IMR-90 (cell line): ENCODE measurements around the gene CAND1. TPM values are rescaled to one million over a fixed set of nuclear protein-coding genes. Genes with fewer than 3 reads are reported as not detected.

Experiments
- ATAC-seq: fragments of 200-7000 bp; cut with Tn5 transposase; 2 replicates; pipeline ENCODE4 v1.9.1; 2020; ENCODE audit warnings: low read depth, mild to moderate bottlenecking, moderate library complexity
- BruUV-seq: library from RNA; stranded (reverse); fragments of 400-500 nt; replicated peaks from 2 replicates; lab custom pipeline; 2021; lab: Mats Ljungman, UMichigan
- CTCF ChIA-PET: fragments of 300-600 bp; formaldehyde crosslinking; extraction: SDS; loops from one replicate; lab custom pipeline; 2021; ENCODE audit warnings: antibody characterized with exemption; lab: Yijun Ruan, JAX
- POLR2A ChIA-PET: fragments of 300-600 bp; sonication (Branson Sonifier 250); formaldehyde crosslinking; loops from one replicate; lab custom pipeline; 2022; ENCODE audit warnings: antibody characterized with exemption; ENCODE audit not compliant: unreplicated experiment; lab: Charles Lee
- DNase-seq: peaks from one replicate; pipeline ENCODE4 v3.0.0; 2013
- H2AFZ ChIP-seq: replicated peaks from 2 replicates; pipeline ENCODE3; 2013; ENCODE audit warnings: low read length, mild to moderate bottlenecking; ENCODE audit not compliant: poor library complexity
- H2AK5ac ChIP-seq: 2 replicates; pipeline ENCODE4 v1.6.1; 2013; ENCODE audit warnings: low read depth, low read length, inconsistent platforms
- H2AK9ac ChIP-seq: replicated peaks from 2 replicates; pipeline ENCODE3; 2013; ENCODE audit warnings: mild to moderate bottlenecking, low read depth, low read length, moderate library complexity; ENCODE audit not compliant: poor library complexity
- H2BK120ac ChIP-seq: 2 replicates; pipeline ENCODE4 v1.6.1; 2013; ENCODE audit warnings: low read depth, low read length, inconsistent platforms
- H2BK15ac ChIP-seq: 3 replicates; pipeline ENCODE4 v1.6.1; 2013; ENCODE audit warnings: low read depth, low read length, inconsistent platforms
- H2BK20ac ChIP-seq: 2 replicates; pipeline ENCODE4 v1.6.1; 2013; ENCODE audit warnings: low read depth, mild to moderate bottlenecking, inconsistent platforms, low read length, moderate library complexity
- H2BK5ac ChIP-seq: 2 replicates; pipeline ENCODE4 v1.6.1; 2013; ENCODE audit warnings: mild to moderate bottlenecking, low read depth, low read length, inconsistent platforms; ENCODE audit not compliant: poor library complexity, severe bottlenecking
- H3K14ac ChIP-seq: replicated peaks from 2 replicates; pipeline ENCODE4 v1.6.1; 2013; ENCODE audit warnings: low read depth, low read length, inconsistent platforms
- H3K18ac ChIP-seq: 2 replicates; pipeline ENCODE4 v1.6.1; 2013; ENCODE audit warnings: low read depth, low read length, control low read depth
- H3K23ac ChIP-seq: 2 replicates; pipeline ENCODE4 v1.6.1; 2013; ENCODE audit warnings: low read depth, low read length, inconsistent platforms
- H3K27ac ChIP-seq: 2 replicates; pipeline ENCODE4 v1.5.1; 2013; ENCODE audit warnings: mild to moderate bottlenecking, control low read depth, low read length; ENCODE audit not compliant: insufficient read depth
- H3K27me3 ChIP-seq: 2 replicates; pipeline ENCODE4 v1.6.1; 2013; ENCODE audit warnings: low read length; ENCODE audit not compliant: control insufficient read depth, insufficient read depth
- H3K36me3 ChIP-seq: 2 replicates; pipeline ENCODE4 v1.6.1; 2013; ENCODE audit warnings: low read length, mixed read lengths; ENCODE audit not compliant: control insufficient read depth, insufficient read depth
- H3K4ac ChIP-seq: 2 replicates; pipeline ENCODE4 v1.6.1; 2013; ENCODE audit warnings: low read depth, low read length, inconsistent platforms
- H3K4me1 ChIP-seq: 2 replicates; pipeline ENCODE4 v1.6.1; 2013; ENCODE audit warnings: low read length, mixed read lengths; ENCODE audit not compliant: control insufficient read depth, insufficient read depth
- H3K4me2 ChIP-seq: 2 replicates; pipeline ENCODE4 v1.6.1; 2013; ENCODE audit warnings: low read depth, mild to moderate bottlenecking, control low read depth, low read length, moderate library complexity
- H3K4me3 ChIP-seq: 2 replicates; pipeline ENCODE4 v1.5.1; 2013; ENCODE audit warnings: low read depth, mild to moderate bottlenecking, control low read depth, low read length, moderate library complexity; ENCODE audit not compliant: insufficient read depth
- H3K56ac ChIP-seq: 2 replicates; pipeline ENCODE4 v1.6.1; 2013; ENCODE audit warnings: low read length, inconsistent platforms; ENCODE audit not compliant: insufficient read depth; ENCODE audit errors: extremely low read depth
- H3K79me1 ChIP-seq, 2 experiments: 2 replicates each; pipeline ENCODE4 v1.6.1; 2013; ENCODE audit warnings: low read length in 2 of 2, inconsistent platforms in 1 of 2, low read depth in 1 of 2
- H3K9ac ChIP-seq: 2 replicates; pipeline ENCODE4 v1.6.1; 2013; ENCODE audit warnings: low read depth, low read length, control low read depth
- H3K9me1 ChIP-seq: 2 replicates; pipeline ENCODE4 v1.6.1; 2013; ENCODE audit warnings: low read length, inconsistent platforms; ENCODE audit not compliant: insufficient read depth
- H3K9me3 ChIP-seq: 2 replicates; pipeline ENCODE4 v1.6.1; 2013; ENCODE audit warnings: low read length; ENCODE audit not compliant: control insufficient read depth, insufficient read depth
- H4K20me1 ChIP-seq: 2 replicates; pipeline ENCODE4 v1.6.1; 2013; ENCODE audit warnings: low read length, inconsistent platforms; ENCODE audit not compliant: insufficient read depth
- H4K5ac ChIP-seq: 2 replicates; pipeline ENCODE4 v1.6.1; 2013; ENCODE audit warnings: mild to moderate bottlenecking, low read depth, low read length, control low read depth
- H4K8ac ChIP-seq, 2 experiments: 2 replicates each; pipeline ENCODE4 v1.6.1; 2013; ENCODE audit warnings: low read depth in 2 of 2, low read length in 2 of 2, control low read depth in 1 of 2, inconsistent platforms in 1 of 2
- H4K91ac ChIP-seq: 2 replicates; pipeline ENCODE4 v1.6.1; 2013; ENCODE audit warnings: low read depth, low read length, inconsistent platforms; ENCODE audit not compliant: insufficient read depth
- BHLHE40 ChIP-seq: fragments of 150-350 bp; IDR thresholded peaks from 2 replicates; pipeline ENCODE4 v1.6.1; 2016; ENCODE audit warnings: mild to moderate bottlenecking, low read depth, low read length
- CEBPB ChIP-seq: IDR thresholded peaks from 2 replicates; pipeline ENCODE4 v1.6.1; 2012; ENCODE audit warnings: low read depth, low read length, improper control_type of control experiment
- ELK1 ChIP-seq: fragments of 150-350 bp; IDR thresholded peaks from 2 replicates; pipeline ENCODE4 v1.6.1; 2016; ENCODE audit warnings: low read depth, mild to moderate bottlenecking, low read length, moderate library complexity, borderline replicate concordance
- MAZ ChIP-seq: IDR thresholded peaks from 2 replicates; pipeline ENCODE4 v1.6.1; 2012; ENCODE audit warnings: low read depth, mild to moderate bottlenecking, low read length, improper control_type of control experiment, moderate library complexity, borderline replicate concordance
- NFE2L2 ChIP-seq: fragments of 150-350 bp; IDR thresholded peaks from 2 replicates; pipeline ENCODE4 v1.6.1; 2016; ENCODE audit warnings: low read depth, mild to moderate bottlenecking, low read length
- RAD21 ChIP-seq: IDR thresholded peaks from 2 replicates; pipeline ENCODE4 v1.6.1; 2012; ENCODE audit warnings: low read length, improper control_type of control experiment
- RCOR1 ChIP-seq: IDR thresholded peaks from 2 replicates; pipeline ENCODE4 v1.6.1; 2012; ENCODE audit warnings: mild to moderate bottlenecking, low read length, improper control_type of control experiment; ENCODE audit not compliant: insufficient replicate concordance
- SMC3 ChIP-seq: fragments of 150-350 bp; IDR thresholded peaks from 2 replicates; pipeline ENCODE4 v1.6.1; 2016; ENCODE audit warnings: low read depth, mild to moderate bottlenecking, antibody characterized with exemption, low read length, moderate library complexity
- WGBS, 2 experiments: methylation state at CpG; one replicate each; pipeline versions ENCODE4 v1.1.5 to v1.1.7; 2013; ENCODE audit warnings: missing lambda C conversion rate in 2 of 2; ENCODE audit not compliant: insufficient read length in 1 of 2; ENCODE audit errors: extremely low coverage in 2 of 2; 5-methylcytosine and 5-hydroxymethylcytosine counted together
- dilution Hi-C: fragments of 300-500 bp; cut with HindIII; formaldehyde crosslinking; loops from one replicate; pipeline ENCODE4 v1.14.3; 2018; ENCODE audit warnings: low sequenced_read_pairs; ENCODE audit not compliant: unreplicated experiment
- in situ Hi-C: fragments of 300-500 bp; cut with MboI; formaldehyde crosslinking; loops from 3 replicates; pipeline ENCODE4 v1.14.3; 2019; ENCODE audit warnings: low sequenced_read_pairs, inconsistent platforms, mixed read lengths
- intact Hi-C: fragments of 100-400 bp; cut with micrococcal nuclease; formaldehyde crosslinking; loops from 2 replicates; pipeline ENCODE4 v1.10.0; 2022
- polyA plus RNA-seq, 3 experiments: library from polyadenylated mRNA; depleted of rRNA; stranded (reverse); fragments of >200 nt; gene quantifications; 2 replicates each; pipeline ENCODE4 v1.2.3, GENCODE V29; 2012; ENCODE audit warnings: low replicate concordance in 1 of 3
- total RNA-seq: library from RNA; depleted of rRNA; stranded (reverse); fragments of >200 nt; gene quantifications from 2 replicates; pipeline ENCODE4 v1.2.3, GENCODE V29; 2012
- TF ChIP-seq, protein P1 (sequence below): fragments of 150-350 bp; IDR thresholded peaks from 2 replicates; pipeline ENCODE4 v1.6.1; 2017; ENCODE audit warnings: mild to moderate bottlenecking, antibody characterized with exemption, low read length, low read depth

CAND1 gene
- total and polyA plus RNA-seq, 2 of the 4 experiments (the other 2 are of a cell fraction) = 42.6 to 91.4 TPM

DNA sequence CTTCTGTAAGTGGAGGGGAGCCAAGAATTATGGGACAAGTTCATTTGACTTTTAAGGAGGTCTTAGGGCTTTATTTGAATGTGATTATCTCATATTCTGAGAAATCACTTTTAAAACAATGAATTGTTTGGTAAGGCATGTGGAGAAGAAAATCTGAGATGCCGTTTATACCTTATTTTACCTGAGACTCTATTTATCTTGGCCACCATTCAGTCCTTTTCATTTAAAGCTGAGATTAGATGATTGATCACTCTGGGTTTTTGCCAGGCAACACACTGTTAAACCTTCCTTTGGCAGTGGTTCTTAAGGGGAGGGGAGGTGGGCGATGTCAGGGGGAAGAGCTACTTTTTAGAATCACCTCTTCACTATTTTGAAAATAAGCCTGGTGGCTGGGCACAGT is 11.4 kb downstream of the CAND1 start:
- H3K27me3 ChIP-seq = no peaks in the 10 kb centered on the region
- POLR2A ChIA-PET = no interaction called here
- H3K9me1 ChIP-seq = peaks cover 8% of the 10 kb centered on the region
- H3K9ac ChIP-seq = no peak overlapping the region
- dilution Hi-C loops (no loop called here), intact Hi-C loops (no loop called here), in situ Hi-C loops (no loop called here)
- no peak overlapping the region for H2BK20ac ChIP-seq
- DNase-seq (no peak), ATAC-seq (no peak)
- H3K9me3 ChIP-seq = no peaks in the 10 kb centered on the region
- H2BK15ac ChIP-seq = no peak overlapping the region
- H2AK9ac ChIP-seq = no peak overlapping the region
- H3K23ac ChIP-seq = no peak overlapping the region
- H4K5ac ChIP-seq = no peak overlapping the region
- CTCF ChIA-PET = no interaction called here
- no peak overlapping the region for H3K4me2 ChIP-seq
- H4K8ac ChIP-seq = no peak overlapping the region
- H3K18ac ChIP-seq = no peak overlapping the region
- no peak overlapping the region for H2BK120ac ChIP-seq
- no peak overlapping the region for H3K4ac ChIP-seq
- H3K56ac ChIP-seq = no peak overlapping the region
- no TSS peak for BruUV-seq
- H4K20me1 ChIP-seq = peaks cover 57% of the 10 kb centered on the region
- H3K4me3 ChIP-seq = no peak overlapping the region
- no peak overlapping the region for H2AFZ ChIP-seq
- no peak overlapping the region for H2BK5ac ChIP-seq
- no peak overlapping the region for H2AK5ac ChIP-seq
- TF ChIP-seq SMC3 (no peak), CEBPB (no peak), BHLHE40 (no peak), MAZ (no peak), RCOR1 (no peak), NFE2L2 (no peak), ELK1 (no peak), RAD21 (no peak)
- TF ChIP-seq, protein P1, sequence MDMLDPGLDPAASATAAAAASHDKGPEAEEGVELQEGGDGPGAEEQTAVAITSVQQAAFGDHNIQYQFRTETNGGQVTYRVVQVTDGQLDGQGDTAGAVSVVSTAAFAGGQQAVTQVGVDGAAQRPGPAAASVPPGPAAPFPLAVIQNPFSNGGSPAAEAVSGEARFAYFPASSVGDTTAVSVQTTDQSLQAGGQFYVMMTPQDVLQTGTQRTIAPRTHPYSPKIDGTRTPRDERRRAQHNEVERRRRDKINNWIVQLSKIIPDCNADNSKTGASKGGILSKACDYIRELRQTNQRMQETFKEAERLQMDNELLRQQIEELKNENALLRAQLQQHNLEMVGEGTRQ = no peak
- no peak overlapping the region for H3K14ac ChIP-seq
- peaks cover 7 to 46% of the 10 kb centered on the region in 2 experiments; a peak in 2 of 4 replicates for H3K79me1 ChIP-seq
- no peak overlapping the region for H3K27ac ChIP-seq
- no CpG with 5 or more reads among the region's 2 CpGs for WGBS, 2 experiments
- H3K36me3 ChIP-seq = peaks cover 12% of the 10 kb centered on the region
- H3K4me1 ChIP-seq = peaks cover 11% of the 10 kb centered on the region
- no peak overlapping the region for H4K91ac ChIP-seq
